ENCODE measurements around the gene GABARAPL1. TPM values are rescaled to one million over a fixed set of nuclear protein-coding genes. Genes with fewer than 3 reads are reported as not detected.
A peak's percentile ranks its signal among the peaks of the same experiment; 100 is the strongest.

GABARAPL1 gene
- total RNA-seq, 1 donor = 65.9 TPM

DNA sequence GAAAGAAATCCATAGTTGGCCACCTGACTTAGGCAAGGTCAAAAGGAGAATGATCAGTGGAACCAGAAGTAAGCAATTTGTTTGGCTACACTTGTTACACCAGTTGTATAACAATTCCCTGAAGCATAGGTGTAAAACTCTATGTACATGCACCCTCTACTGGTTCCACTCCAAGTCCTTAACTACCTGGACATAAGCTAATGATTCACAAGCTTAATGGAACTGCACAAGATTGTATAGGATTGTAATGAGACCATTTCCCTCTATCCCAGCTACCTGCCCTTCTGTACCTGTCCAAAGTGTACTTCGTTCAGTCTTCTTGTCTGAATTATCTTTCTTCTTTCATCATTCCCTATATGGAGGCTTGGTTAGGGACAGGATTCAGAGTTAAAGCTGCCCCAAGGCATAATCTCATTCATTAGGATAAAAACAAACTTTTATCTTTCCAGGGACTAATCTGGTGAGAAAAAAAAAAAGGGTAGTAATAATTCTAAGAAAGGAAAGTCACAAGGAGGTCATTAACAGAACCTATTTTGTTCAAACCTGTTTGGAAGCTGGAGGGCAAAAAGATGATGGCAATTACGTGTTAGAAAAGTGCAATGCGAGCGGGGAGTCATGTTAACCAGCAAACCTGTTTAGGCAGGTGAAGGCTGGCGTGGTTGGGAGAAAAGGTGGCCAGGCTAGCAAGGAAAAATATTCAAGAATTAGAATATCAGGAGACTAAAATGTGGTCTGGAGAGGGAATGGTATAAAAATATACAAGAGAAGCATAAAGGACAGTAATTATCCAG is 36.6 kb upstream of the GABARAPL1 start:
- TF ChIP-seq, protein P1, sequence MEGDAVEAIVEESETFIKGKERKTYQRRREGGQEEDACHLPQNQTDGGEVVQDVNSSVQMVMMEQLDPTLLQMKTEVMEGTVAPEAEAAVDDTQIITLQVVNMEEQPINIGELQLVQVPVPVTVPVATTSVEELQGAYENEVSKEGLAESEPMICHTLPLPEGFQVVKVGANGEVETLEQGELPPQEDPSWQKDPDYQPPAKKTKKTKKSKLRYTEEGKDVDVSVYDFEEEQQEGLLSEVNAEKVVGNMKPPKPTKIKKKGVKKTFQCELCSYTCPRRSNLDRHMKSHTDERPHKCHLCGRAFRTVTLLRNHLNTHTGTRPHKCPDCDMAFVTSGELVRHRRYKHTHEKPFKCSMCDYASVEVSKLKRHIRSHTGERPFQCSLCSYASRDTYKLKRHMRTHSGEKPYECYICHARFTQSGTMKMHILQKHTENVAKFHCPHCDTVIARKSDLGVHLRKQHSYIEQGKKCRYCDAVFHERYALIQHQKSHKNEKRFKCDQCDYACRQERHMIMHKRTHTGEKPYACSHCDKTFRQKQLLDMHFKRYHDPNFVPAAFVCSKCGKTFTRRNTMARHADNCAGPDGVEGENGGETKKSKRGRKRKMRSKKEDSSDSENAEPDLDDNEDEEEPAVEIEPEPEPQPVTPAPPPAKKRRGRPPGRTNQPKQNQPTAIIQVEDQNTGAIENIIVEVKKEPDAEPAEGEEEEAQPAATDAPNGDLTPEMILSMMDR (IDR thresholded peaks at IDR 0.05; ENCODE audit: extremely low read depth, low read depth, low read length) = no peak
- Histone ChIP-seq H3K27me3 (ENCODE audit: insufficient read depth, low read length) (peaks cover 3% of the 10 kb centered on the region), H3K4me2 (ENCODE audit: insufficient read depth, low read length) (no peak overlapping the region), H3K4me1 (ENCODE audit: insufficient read depth, low read length) (peaks cover 3% of the 10 kb centered on the region), H3K36me3 (ENCODE audit: insufficient read depth, low read length) (no peaks in the 10 kb centered on the region), H3K4me3 (ENCODE audit: insufficient read depth, low read length) (no peak overlapping the region), H3K79me2 (ENCODE audit: insufficient read depth, low read length) (no peaks in the 10 kb centered on the region), H3K27ac (ENCODE audit: low read depth, low read length) (no peak overlapping the region), H2AFZ (ENCODE audit: low read length) (no peak overlapping the region), H4K20me1 (ENCODE audit: insufficient read depth, low read length) (no peaks in the 10 kb centered on the region), H3K9me3 (ENCODE audit: low read depth, low read length) (no peaks in the 10 kb centered on the region)
- no peak for DNase-seq (ENCODE audit: insufficient read length, low spot score, missing footprints)

DNA sequence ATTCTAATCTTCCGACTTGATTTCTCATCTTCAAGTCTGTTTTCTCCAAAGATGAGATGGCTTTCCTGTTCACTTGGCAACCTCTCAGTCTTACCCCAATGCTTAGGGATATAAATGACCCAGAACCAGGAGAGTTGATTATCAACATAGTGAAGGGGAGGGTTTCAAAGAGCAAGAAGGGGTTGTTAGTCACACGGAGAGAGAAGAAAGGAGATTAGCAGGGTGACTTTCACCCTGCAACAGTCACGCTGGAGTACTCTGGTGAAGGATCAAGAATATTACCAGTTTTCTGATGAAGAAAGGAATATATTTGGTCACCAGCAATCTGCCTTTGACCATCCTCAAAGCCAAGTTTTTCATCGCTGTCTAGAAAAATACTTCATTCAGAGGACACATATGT is 33.9 kb upstream of the GABARAPL1 start, which contains the start of gene TMEM52B:
TMEM52B (plus strand) TSS at position 212 of the 400 bp plus-strand sequence. CDS start 543 bp downstream, outside the sequence.
- no peak within 1 kb of the TSS for H3K27ac ChIP-seq (ENCODE audit: low read depth, low read length)

GRCh38 chr12:10179776-10180181 is 32.9 kb upstream of the GABARAPL1 start:
- Histone ChIP-seq H2AFZ (ENCODE audit: low read length) (no peak overlapping the region), H3K4me2 (ENCODE audit: insufficient read depth, low read length) (no peak overlapping the region), H3K27ac (ENCODE audit: low read depth, low read length) (no peak overlapping the region), H3K79me2 (ENCODE audit: insufficient read depth, low read length) (no peaks in the 10 kb centered on the region), H3K9me3 (ENCODE audit: low read depth, low read length) (no peaks in the 10 kb centered on the region), H3K36me3 (ENCODE audit: insufficient read depth, low read length) (no peaks in the 10 kb centered on the region), H3K4me1 (ENCODE audit: insufficient read depth, low read length) (peaks cover 16% of the 10 kb centered on the region), H4K20me1 (ENCODE audit: insufficient read depth, low read length) (no peaks in the 10 kb centered on the region), H3K27me3 (ENCODE audit: insufficient read depth, low read length) (peaks cover 3% of the 10 kb centered on the region), H3K4me3 (ENCODE audit: insufficient read depth, low read length) (no peak overlapping the region)
- TF ChIP-seq, protein P1 (IDR thresholded peaks at IDR 0.05; ENCODE audit: extremely low read depth, low read depth, low read length) = no peak
- DNase-seq (ENCODE audit: insufficient read length, low spot score, missing footprints) = peak; percentile 37

More for the DNA sequence above, 33.9 kb upstream of the GABARAPL1 start, which contains the start of gene TMEM52B:
- H3K4me2 ChIP-seq (ENCODE audit: insufficient read depth, low read length) = no peak within 1 kb of the TSS
- no peak for DNase-seq (ENCODE audit: insufficient read length, low spot score, missing footprints)
- no peaks in the 10 kb centered on the region for H3K9me3 ChIP-seq (ENCODE audit: low read depth, low read length)
- H3K4me1 ChIP-seq (ENCODE audit: insufficient read depth, low read length) = peaks cover 12% of the 10 kb centered on the region
- H2AFZ ChIP-seq (ENCODE audit: low read length) = no peak within 1 kb of the TSS
- TF ChIP-seq, protein P1 (IDR thresholded peaks at IDR 0.05; ENCODE audit: extremely low read depth, low read depth, low read length) = no peak
- H3K4me3 ChIP-seq (ENCODE audit: insufficient read depth, low read length) = no peak within 1 kb of the TSS
- H3K79me2 ChIP-seq (ENCODE audit: insufficient read depth, low read length) = no peaks in the 10 kb centered on the region
- no peaks in the 10 kb centered on the region for H4K20me1 ChIP-seq (ENCODE audit: insufficient read depth, low read length)
- H3K36me3 ChIP-seq (ENCODE audit: insufficient read depth, low read length) = no peaks in the 10 kb centered on the region
- peaks cover 3% of the 10 kb centered on the region for H3K27me3 ChIP-seq (ENCODE audit: insufficient read depth, low read length)

GRCh38 chr12:10182354-10183049 is 30.2 kb upstream of the GABARAPL1 start:
- no peaks in the 10 kb centered on the region for H4K20me1 ChIP-seq (ENCODE audit: insufficient read depth, low read length)
- no peaks in the 10 kb centered on the region for H3K9me3 ChIP-seq (ENCODE audit: low read depth, low read length)
- peak; percentile 79 for DNase-seq (ENCODE audit: insufficient read length, low spot score, missing footprints)
- TF ChIP-seq, protein P1 (IDR thresholded peaks at IDR 0.05; ENCODE audit: extremely low read depth, low read depth, low read length) = no peak
- H2AFZ ChIP-seq (ENCODE audit: low read length) = no peak overlapping the region
- H3K4me2 ChIP-seq (ENCODE audit: insufficient read depth, low read length) = no peak overlapping the region
- no peak overlapping the region for H3K4me3 ChIP-seq (ENCODE audit: insufficient read depth, low read length)
- peaks cover 17% of the 10 kb centered on the region for H3K4me1 ChIP-seq (ENCODE audit: insufficient read depth, low read length)
- H3K27ac ChIP-seq (ENCODE audit: low read depth, low read length) = peak overlapping the region; percentile 25
- H3K27me3 ChIP-seq (ENCODE audit: insufficient read depth, low read length) = peaks cover 6% of the 10 kb centered on the region
- no peaks in the 10 kb centered on the region for H3K36me3 ChIP-seq (ENCODE audit: insufficient read depth, low read length)
- no peaks in the 10 kb centered on the region for H3K79me2 ChIP-seq (ENCODE audit: insufficient read depth, low read length)
